ENCODE results near the gene EYA3.
"Not testable (repeated sequence)": the region's sequence is repeated elsewhere in the genome, so short reads cannot be mapped to it uniquely, and the experiment has no call there.

Gene EYA3

DNA sequence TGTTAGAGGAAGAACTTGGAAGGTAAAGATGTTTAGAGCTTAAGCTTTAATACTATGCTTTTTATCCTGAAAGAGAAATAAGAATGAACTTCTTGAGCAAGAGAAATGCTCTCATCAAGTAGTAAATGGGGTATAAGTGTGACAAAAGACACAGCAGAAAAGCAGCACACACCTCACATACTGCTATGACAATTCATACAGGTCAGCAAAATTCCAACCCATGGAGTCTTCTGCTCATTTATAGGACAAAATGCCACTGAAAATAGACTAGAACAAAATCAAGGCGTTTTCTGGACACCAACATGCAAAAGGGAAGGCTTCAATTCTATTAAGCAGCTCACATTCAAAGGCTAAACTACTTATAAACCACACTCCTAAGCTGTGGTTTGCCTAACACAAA, 61.2 kb downstream of the EYA3 start:
- DNase-seq: no peak

- DNase-seq: no peak
Measured at GRCh38 chr1:28026329-28026728, 62.1 kb downstream of the EYA3 start.

DNA sequence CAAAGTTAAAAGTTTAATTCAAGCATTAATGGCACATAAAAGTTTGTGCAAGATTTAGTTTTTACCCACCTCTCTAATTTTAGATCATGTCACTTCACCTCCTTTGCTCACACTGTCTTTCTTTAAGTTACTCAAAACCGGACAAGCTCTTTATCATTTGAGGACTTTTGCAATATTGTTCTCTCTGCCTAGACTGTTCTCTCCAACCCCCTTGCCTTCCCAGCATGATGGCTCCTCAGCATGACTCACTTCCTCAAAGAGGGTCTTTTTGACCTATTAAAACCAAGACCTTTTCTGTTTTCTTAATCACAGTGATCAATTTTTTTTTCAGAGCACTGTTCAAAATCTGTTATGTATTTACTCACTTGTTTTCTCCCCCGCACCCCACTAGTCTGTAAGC, 67.3 kb downstream of the EYA3 start:
- DNase-seq: no peak

DNA sequence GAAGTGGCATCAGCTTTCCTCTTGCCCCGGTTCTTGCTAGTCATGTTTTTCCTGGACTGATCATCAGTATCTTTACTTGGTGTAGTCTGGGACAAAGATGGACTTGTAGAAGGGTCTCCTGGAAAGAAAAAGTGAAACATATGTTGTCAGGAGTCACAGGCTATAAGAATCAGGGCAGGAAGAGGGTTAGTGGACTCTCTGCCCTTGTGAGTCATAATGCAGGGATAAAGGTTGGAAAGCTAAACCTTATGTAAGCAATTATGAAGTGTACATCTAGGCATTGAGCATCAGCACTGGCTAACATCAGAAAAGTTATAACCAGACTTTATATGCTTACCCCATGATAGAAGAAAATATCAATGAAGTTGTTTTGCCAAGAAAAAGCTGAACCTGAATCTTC, 77.4 kb downstream of the EYA3 start:
- DNase-seq: no peak

- DNase-seq: not testable (repeated sequence)
Measured at GRCh38 chr1:28003117-28003516, 85.3 kb downstream of the EYA3 start.

DNA sequence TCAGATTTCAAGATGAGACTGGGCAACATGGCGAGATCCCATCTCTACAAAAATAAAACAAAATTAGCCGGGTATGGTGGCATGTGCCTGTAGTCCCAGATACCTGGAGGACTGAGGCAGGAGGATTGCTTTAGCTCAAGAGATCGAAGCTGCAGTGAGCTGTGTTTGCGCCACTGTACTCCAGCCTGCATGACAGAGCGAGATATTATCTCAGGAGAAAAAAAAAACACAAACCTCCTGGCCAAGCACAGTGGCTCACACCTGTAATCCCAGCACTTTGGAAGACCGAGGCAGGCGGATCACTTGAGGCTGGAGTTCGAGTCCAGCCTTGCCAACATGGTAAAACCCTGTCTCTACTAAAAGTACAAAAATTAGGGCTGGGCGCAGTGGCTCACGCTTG, 85.8 kb downstream of the EYA3 start:
- DNase-seq: no peak

DNA sequence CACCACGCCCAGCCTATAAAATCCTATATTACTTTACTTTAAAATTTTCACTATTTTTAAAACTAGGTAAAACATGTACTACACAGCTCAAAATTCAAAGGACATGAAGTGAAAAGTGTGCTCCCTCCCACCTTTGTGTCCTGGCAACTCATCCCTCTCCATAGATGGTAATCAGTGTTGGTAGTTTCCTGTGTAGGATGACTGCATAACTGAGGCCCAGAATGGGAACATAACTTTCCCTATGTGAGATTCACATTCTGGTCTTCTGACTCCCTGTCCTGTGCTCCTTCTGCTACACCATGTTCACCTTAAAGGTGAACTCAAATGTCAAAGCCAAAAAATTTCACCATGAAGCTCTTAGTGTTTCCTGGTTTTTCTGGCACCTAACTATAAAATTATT, 89.4 kb downstream of the EYA3 start:
- DNase-seq: no peak

GRCh38 chr1:27994526-27994925, 93.9 kb downstream of the EYA3 start:
- DNase-seq: not testable (repeated sequence)

GRCh38 chr1:27994060-27994459, 94.3 kb downstream of the EYA3 start:
- no peak for DNase-seq

DNA sequence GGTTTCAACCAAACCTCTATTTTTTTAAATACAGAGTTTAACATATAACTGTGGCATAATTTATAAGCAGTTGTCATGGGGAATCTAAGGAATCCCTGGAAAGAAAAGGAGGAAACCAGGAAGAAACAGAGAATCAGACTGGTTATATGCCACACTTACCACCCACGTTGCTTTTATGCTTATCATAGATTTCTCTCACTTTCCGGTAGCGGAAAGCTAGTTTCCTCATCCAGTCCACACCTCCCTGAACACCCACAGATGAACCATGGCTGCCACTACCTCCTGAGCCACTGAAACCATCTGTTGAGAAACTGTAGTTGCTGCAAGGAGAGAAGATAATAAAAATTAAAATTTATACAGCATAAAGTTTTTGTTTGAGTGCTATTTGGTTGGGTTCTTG, 95.2 kb downstream of the EYA3 start:
- DNase-seq: no peak

GRCh38 chr1:27992276-27992675, 96.1 kb downstream of the EYA3 start:
- DNase-seq: no peak

- DNase-seq: no peak
Measured at GRCh38 chr1:27990920-27991537, 97.4 kb downstream of the EYA3 start.

DNA sequence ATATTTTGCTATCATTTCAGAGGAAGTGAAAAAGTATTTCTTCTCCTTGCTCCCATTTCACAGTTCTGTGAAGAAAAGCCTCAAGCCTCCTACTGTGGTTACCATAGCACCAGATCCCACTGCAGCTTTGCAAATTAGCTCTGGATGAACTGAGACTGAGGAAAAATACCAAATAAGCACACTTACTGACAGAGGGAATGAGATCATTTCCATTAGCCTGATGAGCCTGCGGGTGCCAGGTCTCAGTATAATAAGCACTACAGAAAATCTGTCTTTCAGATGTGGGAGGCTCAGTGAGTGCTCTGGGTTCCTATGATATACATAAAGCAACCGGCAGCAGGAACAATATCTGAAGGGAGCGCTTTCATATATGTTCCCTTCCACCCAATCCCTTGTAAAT, 107.3 kb downstream of the EYA3 start:
- DNase-seq: no peak

DNA sequence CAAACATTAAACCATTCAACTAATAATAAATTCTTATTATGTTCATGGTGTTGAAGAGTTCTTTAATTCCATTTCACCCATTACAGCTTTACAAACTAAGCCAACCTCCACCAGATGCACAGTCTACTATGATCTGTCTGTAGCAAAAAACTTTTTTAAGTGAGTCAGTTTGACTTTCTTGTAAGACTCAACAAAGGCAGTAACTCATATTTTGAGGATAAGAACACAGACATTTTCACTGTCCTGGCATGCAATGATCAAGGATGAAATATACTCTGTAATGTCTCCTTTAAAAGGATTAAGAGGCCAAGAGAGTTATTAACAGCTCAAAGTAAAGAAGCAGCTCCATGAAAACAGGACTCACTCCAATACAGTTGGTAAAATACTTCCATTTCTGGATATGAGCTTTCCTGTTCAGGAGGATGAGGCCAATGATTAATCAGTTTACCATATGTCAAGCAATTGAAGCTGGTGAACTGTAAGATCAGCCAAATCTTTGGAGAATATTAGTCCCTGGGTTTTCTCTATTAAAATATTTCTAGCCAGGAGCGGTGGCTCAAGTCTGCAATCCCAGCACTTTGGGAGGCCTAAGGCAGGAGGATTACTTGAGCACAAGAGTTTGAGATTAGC, 108.1 kb downstream of the EYA3 start:
- no peak for DNase-seq

GRCh38 chr1:27979859-27980201, 108.6 kb downstream of the EYA3 start:
- no peak for DNase-seq

GRCh38 chr1:27979151-27979858, 109.1 kb downstream of the EYA3 start:
- no peak for DNase-seq

GRCh38 chr1:27974417-27974781, 114.0 kb downstream of the EYA3 start:
- DNase-seq: no peak

- DNase-seq: no peak
Measured at GRCh38 chr1:27973771-27974416, 114.5 kb downstream of the EYA3 start.

DNA sequence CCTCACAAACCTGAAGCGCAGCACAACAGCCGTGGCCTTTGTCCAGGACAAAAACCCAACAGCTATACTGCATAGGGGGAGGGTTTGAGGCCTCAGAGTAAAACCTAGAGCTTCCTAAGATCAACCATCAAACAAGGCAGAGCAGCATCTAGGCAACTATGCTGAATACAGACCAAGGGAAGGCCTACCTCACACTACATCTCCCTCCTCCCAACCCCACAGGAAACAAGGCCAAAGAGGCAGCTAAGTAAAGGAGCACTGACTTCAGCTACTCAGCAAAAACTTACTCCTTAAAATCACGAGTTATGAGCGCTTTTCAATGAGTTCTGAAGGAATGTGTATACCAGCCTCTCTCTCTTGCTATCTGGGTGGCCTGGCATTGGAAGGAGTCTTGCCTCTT, 116.3 kb downstream of the EYA3 start:
- DNase-seq: no peak

- no peak for DNase-seq
Measured at GRCh38 chr1:27971674-27972073, 116.7 kb downstream of the EYA3 start.

- DNase-seq: no peak
Measured at GRCh38 chr1:27970401-27970800, 118.0 kb downstream of the EYA3 start.

GRCh38 chr1:27968692-27969091, 119.7 kb downstream of the EYA3 start:
- DNase-seq: no peak

- DNase-seq: no peak
Measured at GRCh38 chr1:27967884-27968466, 120.4 kb downstream of the EYA3 start.

Measured in NCI-H526 treated with DMSO at 0.1 percent for 48 hours (cell line).